SK-N-MC (cell line): ENCODE measurements around the gene WDR46.

Experiments
- EZH2 ChIP-seq: fragments of 200-600 bp; sonication (generic); IDR thresholded peaks from one replicate; pipeline ENCODE4 v1.6.1; 2017; ENCODE audit warnings: antibody characterized with exemption
- FOXP2 ChIP-seq: optimal IDR thresholded peaks from 2 replicates; pipeline ENCODE3; 2011; ENCODE audit warnings: mild to moderate bottlenecking, moderate library complexity; ENCODE audit not compliant: insufficient read depth; ENCODE audit errors: extremely low read length, control extremely low read depth
- POLR2AphosphoS5 ChIP-seq: IDR thresholded peaks from 2 replicates; pipeline ENCODE4 v1.6.1; 2012; ENCODE audit warnings: mild to moderate bottlenecking, low read depth, low read length, borderline replicate concordance

- TF ChIP-seq EZH2 (no peak), POLR2AphosphoS5 (no peak; the same call in 1 of the 2 replicates), FOXP2 (no peak)
Observed at GRCh38 chr6:33292996-33293682, 4.1 kb upstream of the WDR46 start.
